Activated CD4-positive, alpha-beta memory T cell treated with anti-CD3 and anti-CD28 coated beads for 36 hours (primary cell): ENCODE data around the gene IL12B. TPM values are rescaled to one million over a fixed set of nuclear protein-coding genes. Genes with fewer than 3 reads are reported as not detected.
"Not testable (repeated sequence)": the region's sequence is repeated elsewhere in the genome, so short reads cannot be mapped to it uniquely, and the experiment has no call there.

Source experiments
- CTCF ChIA-PET: fragments of 350-600 bp; sonication (Branson Sonifier 250); formaldehyde crosslinking; loops from one replicate; lab custom pipeline; 2021; ENCODE audit warnings: antibody characterized with exemption, inconsistent platforms; lab: Charles Lee
- POLR2A ChIA-PET: fragments of 350-600 bp; sonication (Branson Sonifier 250); formaldehyde crosslinking; loops from one replicate; lab custom pipeline; 2021; ENCODE audit warnings: antibody characterized with exemption; lab: Charles Lee
- DNase-seq: peaks from one replicate; pipeline ENCODE4 v3.0.0-alpha.2; 2020
- H3K27ac Mint-ChIP-seq: one replicate; pipeline ENCODE4 v1.8.0; 2021; ENCODE audit warnings: mixed read lengths
- H3K27me3 Mint-ChIP-seq: one replicate; pipeline ENCODE4 v1.8.0; 2021; ENCODE audit warnings: mixed read lengths
- H3K36me3 Mint-ChIP-seq: one replicate; pipeline ENCODE4 v1.8.0; 2021; ENCODE audit warnings: mixed read lengths
- H3K4me1 Mint-ChIP-seq: one replicate; pipeline ENCODE4 v1.8.0; 2021; ENCODE audit warnings: low read depth, mixed read lengths
- H3K4me3 Mint-ChIP-seq: one replicate; pipeline ENCODE4 v1.8.0; 2021; ENCODE audit warnings: mild to moderate bottlenecking, mixed read lengths
- H3K9me3 Mint-ChIP-seq: one replicate; pipeline ENCODE4 v1.8.0; 2021; ENCODE audit warnings: mixed read lengths
- intact Hi-C: fragments of 100-400 bp; cut with micrococcal nuclease; formaldehyde crosslinking; loops from one replicate; pipeline ENCODE4 v1.15.1; 2023
- total RNA-seq, 2 experiments: library from RNA; stranded (reverse); gene quantifications; one replicate each; pipeline ENCODE4 v1.2.3, GENCODE V29; 2021

The IL12B gene
- total RNA-seq, 2 experiments from 2014 or later: not detected

- Mint-ChIP-seq H3K27ac (no peak overlapping the region), H3K4me3 (no peak overlapping the region), H3K27me3 (peaks cover 11% of the 10 kb centered on the region), H3K36me3 (no peaks in the 10 kb centered on the region), H3K4me1 (peaks cover 7% of the 10 kb centered on the region), H3K9me3 (no peaks in the 10 kb centered on the region)
- intact Hi-C loops: no loop called here
- ChIA-PET CTCF (interaction anchor here (0.8 kb wide), 1 partner anchor 127 kb away, joined by 3 read pairs; no protein-coding TSS in a partner anchor), POLR2A (no interaction called here)
- DNase-seq: no peak
Measured at GRCh38 chr5:159313197-159313596, 17.1 kb downstream of the IL12B start.

GRCh38 chr5:159311063-159311462, 19.2 kb downstream of the IL12B start:
- Mint-ChIP-seq H3K9me3 (no peaks in the 10 kb centered on the region), H3K4me3 (no peak overlapping the region), H3K4me1 (peaks cover 7% of the 10 kb centered on the region), H3K36me3 (no peaks in the 10 kb centered on the region), H3K27ac (no peak overlapping the region), H3K27me3 (peaks cover 11% of the 10 kb centered on the region)
- no peak for DNase-seq
- ChIA-PET CTCF (interaction anchor here (1.4 to 3.0 kb wide), 2 partner anchors 151 to 154 kb away, joined by 3 to 16 read pairs; no protein-coding TSS in a partner anchor), POLR2A (no interaction called here)
- intact Hi-C loops: no loop called here

GRCh38 chr5:159310511-159310910, 19.8 kb downstream of the IL12B start:
- no peaks in the 10 kb centered on the region for H3K9me3 Mint-ChIP-seq
- ChIA-PET POLR2A (no interaction called here), CTCF (interaction anchor here (1.4 to 3.0 kb wide), 2 partner anchors 150 to 154 kb away, joined by 3 to 16 read pairs; no protein-coding TSS in a partner anchor)
- H3K4me3 Mint-ChIP-seq: peak overlapping the region; percentile 13
- peak; percentile 51 for DNase-seq
- H3K27me3 Mint-ChIP-seq: peaks cover 11% of the 10 kb centered on the region
- peaks cover 7% of the 10 kb centered on the region for H3K4me1 Mint-ChIP-seq
- no peaks in the 10 kb centered on the region for H3K36me3 Mint-ChIP-seq
- intact Hi-C loops: no loop called here
- no peak overlapping the region for H3K27ac Mint-ChIP-seq

GRCh38 chr5:159309689-159310433, 20.4 kb downstream of the IL12B start:
- no peaks in the 10 kb centered on the region for H3K36me3 Mint-ChIP-seq
- intact Hi-C loops: no loop called here
- no peak for DNase-seq
- peaks cover 11% of the 10 kb centered on the region for H3K27me3 Mint-ChIP-seq
- no peaks in the 10 kb centered on the region for H3K9me3 Mint-ChIP-seq
- H3K27ac Mint-ChIP-seq: no peak overlapping the region
- peaks cover 7% of the 10 kb centered on the region for H3K4me1 Mint-ChIP-seq
- ChIA-PET POLR2A (no interaction called here), CTCF (interaction anchor here (3.0 kb wide), 1 partner anchor 153 kb away, joined by 16 read pairs; no protein-coding TSS in a partner anchor)
- no peak overlapping the region for H3K4me3 Mint-ChIP-seq

GRCh38 chr5:159304961-159305595, 25.2 kb downstream of the IL12B start:
- H3K4me1 Mint-ChIP-seq: no peaks in the 10 kb centered on the region
- H3K27ac Mint-ChIP-seq: no peak overlapping the region
- ChIA-PET CTCF (interaction anchor here (0.8 to 3.0 kb wide), 2 partner anchors 12 to 148 kb away, joined by 3 to 13 read pairs; no protein-coding TSS in a partner anchor), POLR2A (no interaction called here)
- H3K4me3 Mint-ChIP-seq: no peak overlapping the region
- peaks cover 22% of the 10 kb centered on the region for H3K9me3 Mint-ChIP-seq
- H3K27me3 Mint-ChIP-seq: peaks cover 11% of the 10 kb centered on the region
- intact Hi-C loops: loop anchor here (1.0 kb wide), 1 partner anchor 10 kb away; no protein-coding TSS in a partner anchor
- peaks cover 12% of the 10 kb centered on the region for H3K36me3 Mint-ChIP-seq
- no peak for DNase-seq

- Mint-ChIP-seq H3K27ac (no peak overlapping the region), H3K4me3 (no peak overlapping the region), H3K27me3 (peaks cover 3% of the 10 kb centered on the region), H3K4me1 (no peaks in the 10 kb centered on the region), H3K9me3 (peaks cover 29% of the 10 kb centered on the region), H3K36me3 (peaks cover 16% of the 10 kb centered on the region)
- CTCF ChIA-PET: interaction anchor here (0.7 kb wide), 1 partner anchor 483 kb away, joined by 3 read pairs; no protein-coding TSS in a partner anchor
- POLR2A ChIA-PET: no interaction called here
- no peak for DNase-seq
- intact Hi-C loops: no loop called here
Measured at GRCh38 chr5:159303286-159303685, 27.0 kb downstream of the IL12B start.

GRCh38 chr5:159301929-159302860, 28.1 kb downstream of the IL12B start:
- H3K27ac Mint-ChIP-seq, H3K27me3 Mint-ChIP-seq, DNase-seq, CTCF ChIA-PET, POLR2A ChIA-PET, intact Hi-C loops, H3K4me1 Mint-ChIP-seq, H3K4me3 Mint-ChIP-seq: not testable (repeated sequence)
- Mint-ChIP-seq H3K36me3 (peaks cover 26% of the 10 kb centered on the region), H3K9me3 (peaks cover 40% of the 10 kb centered on the region)

GRCh38 chr5:159301466-159301865, 28.8 kb downstream of the IL12B start:
- Mint-ChIP-seq H3K27ac (no peak overlapping the region), H3K4me3 (no peak overlapping the region), H3K36me3 (peaks cover 28% of the 10 kb centered on the region), H3K9me3 (peaks cover 40% of the 10 kb centered on the region), H3K4me1 (no peaks in the 10 kb centered on the region), H3K27me3 (peaks cover 3% of the 10 kb centered on the region)
- CTCF ChIA-PET: no interaction called here
- intact Hi-C loops: no loop called here
- DNase-seq: no peak
- POLR2A ChIA-PET: no interaction called here

- H3K27ac Mint-ChIP-seq, H3K4me3 Mint-ChIP-seq, DNase-seq, H3K4me1 Mint-ChIP-seq, POLR2A ChIA-PET, intact Hi-C loops, H3K27me3 Mint-ChIP-seq, CTCF ChIA-PET: not testable (repeated sequence)
- H3K9me3 Mint-ChIP-seq: peaks cover 30% of the 10 kb centered on the region
- H3K36me3 Mint-ChIP-seq: peaks cover 27% of the 10 kb centered on the region
Measured at GRCh38 chr5:159297300-159297699, 33.0 kb downstream of the IL12B start.

- Mint-ChIP-seq H3K36me3 (peaks cover 18% of the 10 kb centered on the region), H3K27me3 (no peaks in the 10 kb centered on the region), H3K4me3 (no peak overlapping the region), H3K4me1 (no peaks in the 10 kb centered on the region), H3K27ac (no peak overlapping the region), H3K9me3 (peaks cover 18% of the 10 kb centered on the region)
- POLR2A ChIA-PET: no interaction called here
- CTCF ChIA-PET: interaction anchor here (1.7 kb wide), 1 partner anchor 138 kb away, joined by 6 read pairs; no protein-coding TSS in a partner anchor
- intact Hi-C loops: no loop called here
- DNase-seq: no peak
Measured at GRCh38 chr5:159294921-159295320, 35.4 kb downstream of the IL12B start.

GRCh38 chr5:159290741-159291140, 39.5 kb downstream of the IL12B start:
- H3K4me1 Mint-ChIP-seq: no peaks in the 10 kb centered on the region
- POLR2A ChIA-PET: no interaction called here
- no peak for DNase-seq
- intact Hi-C loops: no loop called here
- H3K27me3 Mint-ChIP-seq: no peaks in the 10 kb centered on the region
- peaks cover 2% of the 10 kb centered on the region for H3K36me3 Mint-ChIP-seq
- H3K4me3 Mint-ChIP-seq: no peak overlapping the region
- H3K9me3 Mint-ChIP-seq: no peaks in the 10 kb centered on the region
- CTCF ChIA-PET: interaction anchor here (1.1 kb wide), 1 partner anchor 731 kb away, joined by 3 read pairs; no protein-coding TSS in a partner anchor
- no peak overlapping the region for H3K27ac Mint-ChIP-seq
